SK-N-SH treated with all-trans-retinoic acid at 6 μM for 48 hours (cell line): ENCODE results near the gene SAMSN1.

ENCODE experiments used
- ATAC-seq: fragments of 200-7000 bp; cut with Tn5 transposase; 3 replicates; pipeline ENCODE4 v1.9.1; 2020; ENCODE audit warnings: mild to moderate bottlenecking, moderate library complexity
- ARNTL ChIP-seq: fragments of 450-650 bp; formaldehyde crosslinking; IDR thresholded peaks from 2 replicates; pipeline ENCODE4 v1.5.0; 2020; ENCODE audit warnings: low read depth, mild to moderate bottlenecking, moderate library complexity, borderline replicate concordance
- BACH2 ChIP-seq: fragments of 250-450 bp; sonication (Bioruptor Pico); IDR thresholded peaks from 2 replicates; pipeline ENCODE4 v1.9.0; 2021; ENCODE audit warnings: mild to moderate bottlenecking, borderline replicate concordance
- CREB5 ChIP-seq: fragments of 250-450 bp; sonication (Bioruptor Pico); IDR thresholded peaks from 2 replicates; pipeline ENCODE4 v1.5.1; 2020; ENCODE audit warnings: low read depth, mild to moderate bottlenecking, moderate library complexity
- CSDC2 ChIP-seq: fragments of 250-450 bp; sonication (Bioruptor Pico); IDR thresholded peaks from 2 replicates; pipeline ENCODE4 v1.5.0; 2020; ENCODE audit warnings: mild to moderate bottlenecking, moderate library complexity
- ESRRG ChIP-seq: fragments of 250-450 bp; sonication (Bioruptor Pico); IDR thresholded peaks from 2 replicates; pipeline ENCODE4 v1.6.1; 2021; ENCODE audit warnings: mild to moderate bottlenecking
- GLIS3 ChIP-seq: fragments of 250-450 bp; sonication (Bioruptor Pico); IDR thresholded peaks from 2 replicates; pipeline ENCODE4 v1.5.0; 2020; ENCODE audit warnings: mild to moderate bottlenecking, moderate library complexity
- ISL1 ChIP-seq: fragments of 250-450 bp; sonication (Bioruptor Pico); IDR thresholded peaks from 2 replicates; pipeline ENCODE4 v2.1.2; 2022; ENCODE audit warnings: mild to moderate bottlenecking, moderate library complexity
- OSR1 ChIP-seq: fragments of 250-450 bp; sonication (Bioruptor Pico); IDR thresholded peaks from 2 replicates; pipeline ENCODE4 v1.8.0; 2022; ENCODE audit warnings: moderate library complexity, mild to moderate bottlenecking, inconsistent platforms
- PATZ1 ChIP-seq: fragments of 250-450 bp; sonication (Bioruptor Pico); IDR thresholded peaks from 2 replicates; pipeline ENCODE4 v1.8.0; 2020; ENCODE audit warnings: mild to moderate bottlenecking, moderate library complexity, borderline replicate concordance
- POU6F1 ChIP-seq: fragments of 250-450 bp; sonication (Bioruptor Pico); IDR thresholded peaks from 2 replicates; pipeline ENCODE4 v1.8.0; 2021; ENCODE audit warnings: low read depth, mild to moderate bottlenecking, moderate library complexity, borderline replicate concordance
- PPARA ChIP-seq: fragments of 250-450 bp; sonication (Bioruptor Pico); IDR thresholded peaks from 2 replicates; pipeline ENCODE4 v1.5.0; 2020; ENCODE audit warnings: mild to moderate bottlenecking, borderline replicate concordance
- RARB ChIP-seq: fragments of 250-450 bp; sonication (Bioruptor Pico); IDR thresholded peaks from 2 replicates; pipeline ENCODE4 v1.8.0; 2021; ENCODE audit warnings: mild to moderate bottlenecking, moderate library complexity
- SNAI2 ChIP-seq: fragments of 250-450 bp; sonication (Bioruptor Pico); IDR thresholded peaks from 2 replicates; pipeline ENCODE4 v1.5.0; 2020; ENCODE audit warnings: mild to moderate bottlenecking, moderate library complexity
- TCF4 ChIP-seq: fragments of 250-450 bp; sonication (Bioruptor Pico); IDR thresholded peaks from 2 replicates; pipeline ENCODE4 v1.8.0; 2021; ENCODE audit warnings: mild to moderate bottlenecking, moderate library complexity, borderline replicate concordance
- TOX ChIP-seq: fragments of 250-450 bp; sonication (Bioruptor Pico); IDR thresholded peaks from 2 replicates; pipeline ENCODE4 v1.8.0; 2021; ENCODE audit warnings: mild to moderate bottlenecking, moderate library complexity, borderline replicate concordance
- TSHZ2 ChIP-seq: fragments of 250-450 bp; sonication (Bioruptor Pico); IDR thresholded peaks from 2 replicates; pipeline ENCODE4 v1.5.0; 2020; ENCODE audit warnings: mild to moderate bottlenecking, moderate library complexity
- ZC3H10 ChIP-seq: fragments of 250-450 bp; sonication (Bioruptor Pico); IDR thresholded peaks from 2 replicates; pipeline ENCODE4 v1.5.1; 2021; ENCODE audit warnings: mild to moderate bottlenecking, moderate library complexity
- ZFP3 ChIP-seq: fragments of 250-450 bp; sonication (Bioruptor Pico); IDR thresholded peaks from 2 replicates; pipeline ENCODE4 v1.5.0; 2020; ENCODE audit warnings: mild to moderate bottlenecking, moderate library complexity
- ZFP30 ChIP-seq: fragments of 450-650 bp; formaldehyde crosslinking; IDR thresholded peaks from 2 replicates; pipeline ENCODE4 v1.5.0; 2022; ENCODE audit warnings: mild to moderate bottlenecking, moderate library complexity
- ZNF565 ChIP-seq: fragments of 450-650 bp; formaldehyde crosslinking; conservative IDR thresholded peaks from 2 replicates; pipeline ENCODE4 v1.5.0; 2020; ENCODE audit warnings: low read depth, mild to moderate bottlenecking, moderate library complexity
- ZNF70 ChIP-seq: fragments of 450-650 bp; formaldehyde crosslinking; IDR thresholded peaks from 2 replicates; pipeline ENCODE4 v1.5.0; 2020; ENCODE audit warnings: mild to moderate bottlenecking, moderate library complexity
- ZNF8 ChIP-seq: fragments of 450-650 bp; formaldehyde crosslinking; IDR thresholded peaks from 2 replicates; pipeline ENCODE4 v1.5.0; 2020; ENCODE audit warnings: mild to moderate bottlenecking, moderate library complexity

The SAMSN1 gene

GRCh38 chr21:14452727-14453241 lies 93.3 kb downstream of the SAMSN1 start:
- TF ChIP-seq SNAI2 (CRISPR knock-in tag) (no peak), POU6F1 (no peak), PPARA (no peak), ESRRG (CRISPR knock-in tag) (no peak), BACH2 (no peak), OSR1 (CRISPR knock-in tag) (no peak), TCF4 (CRISPR knock-in tag) (no peak), ZNF565 (no peak), RARB (CRISPR knock-in tag) (no peak), ZNF70 (CRISPR knock-in tag) (no peak), GLIS3 (no peak), ZC3H10 (CRISPR knock-in tag) (no peak), PATZ1 (CRISPR knock-in tag) (no peak), ARNTL (CRISPR knock-in tag) (no peak), ZFP30 (CRISPR knock-in tag) (no peak), TSHZ2 (CRISPR knock-in tag) (no peak)
- TF ChIP-seq, all 23 proteins: peak for 0
- ATAC-seq, result no peak

GRCh38 chr21:14452031-14452726 lies 93.9 kb downstream of the SAMSN1 start:
- ATAC-seq, result no peak
- TF ChIP-seq TOX (CRISPR knock-in tag) (no peak), CREB5 (CRISPR knock-in tag) (no peak), RARB (CRISPR knock-in tag) (no peak), ZC3H10 (CRISPR knock-in tag) (no peak), CSDC2 (CRISPR knock-in tag) (no peak), ZFP30 (CRISPR knock-in tag) (no peak), BACH2 (no peak), SNAI2 (CRISPR knock-in tag) (no peak), ISL1 (CRISPR knock-in tag) (no peak), ESRRG (CRISPR knock-in tag) (no peak), ZNF8 (CRISPR knock-in tag) (no peak), ARNTL (CRISPR knock-in tag) (no peak), POU6F1 (no peak), ZNF70 (CRISPR knock-in tag) (no peak), ZFP3 (CRISPR knock-in tag) (no peak), ZNF565 (no peak), PPARA (no peak)
